Lung (tissue), 12 donors: ENCODE data around the gene TNFRSF21. TPM values are rescaled to one million over a fixed set of nuclear protein-coding genes. Genes with fewer than 3 reads are reported as not detected.

Experiments
- ATAC-seq: fragments of 200-7000 bp; cut with Tn5 transposase; one replicate; pipeline ENCODE4 v1.9.1; 2020; ENCODE audit warnings: moderate number of reproducible peaks; ENCODE audit not compliant: insufficient read depth, low FRiP score
- DNase-seq, 3 donors: peaks; one replicate each; pipeline ENCODE4 v3.0.0-alpha.2; 2013 to 2017
- H3K27ac ChIP-seq, 2 donors: one replicate each; pipeline ENCODE4 v1.5.1; 2013; ENCODE audit warnings: mild to moderate bottlenecking in 2 of 2, moderate library complexity in 2 of 2, control low read depth in 1 of 2, inconsistent platforms in 1 of 2, low read depth in 1 of 2, low read length in 1 of 2
- H3K27me3 ChIP-seq, 3 donors: one replicate each; pipeline ENCODE4 v1.5.1; 2013; ENCODE audit warnings: low read length in 2 of 3; ENCODE audit not compliant: control insufficient read depth in 3 of 3, insufficient read depth in 3 of 3
- H3K36me3 ChIP-seq, 4 donors: one replicate each; pipeline ENCODE4 v1.5.1; 2013; ENCODE audit warnings: low read length in 4 of 4, mild to moderate bottlenecking in 1 of 4, moderate library complexity in 1 of 4; ENCODE audit not compliant: control insufficient read depth in 4 of 4, insufficient read depth in 4 of 4
- H3K4me1 ChIP-seq, 5 donors: one replicate each; pipeline ENCODE4 v1.5.1; 2013; ENCODE audit warnings: low read length in 5 of 5, mild to moderate bottlenecking in 2 of 5, moderate library complexity in 1 of 5; ENCODE audit not compliant: control insufficient read depth in 5 of 5, insufficient read depth in 5 of 5
- H3K4me3 ChIP-seq: one replicate; pipeline ENCODE4 v1.5.1; 2013; ENCODE audit warnings: mild to moderate bottlenecking, control low read depth, moderate library complexity
- H3K9ac ChIP-seq, 2 donors: one replicate each; pipeline ENCODE4 v1.5.1; 2013; ENCODE audit warnings: low read length in 2 of 2, control low read depth in 1 of 2; ENCODE audit not compliant: insufficient read depth in 1 of 2
- H3K9me3 ChIP-seq, 4 donors: one replicate each; pipeline ENCODE4 v1.5.1; 2013; ENCODE audit warnings: low read length in 3 of 4, mild to moderate bottlenecking in 1 of 4, moderate library complexity in 1 of 4; ENCODE audit not compliant: control insufficient read depth in 4 of 4, insufficient read depth in 3 of 4
- CTCF ChIP-seq: IDR thresholded peaks from 2 replicates; pipeline ENCODE4 v1.5.1; 2012; ENCODE audit warnings: mild to moderate bottlenecking; ENCODE audit errors: control extremely low read depth, extremely low read depth
- WGBS, 2 donors: extraction: QIAGEN DNeasy Blood & Tissue Kit; methylation state at CpG; one replicate each; pipeline ENCODE4 v1.1.7; 2013; 5-methylcytosine and 5-hydroxymethylcytosine counted together
- polyA plus RNA-seq, 2 donors: library from polyadenylated mRNA; stranded (reverse); fragments of 200-250 nt; gene quantifications; one replicate each; pipeline ENCODE4 v1.2.1, GENCODE V29; 2013
- total RNA-seq, 2 donors: library from RNA; depleted of rRNA in 1 of 2; stranded (reverse); fragments of >200 nt in 1 of 2; gene quantifications; one replicate each; pipeline ENCODE4 v1.2.1, GENCODE V29; 2014 to 2021
- donor health status: control.
- donor health status: control.
- donor health status: Bipolar disorder and iron deficiency.
- donor health status: healthy.
- donor health status: DM: yes; HTN: yes; CAD: no.

TNFRSF21 gene
- total and polyA plus RNA-seq, 4 donors = 11.1 to 36.6 (median 24.5) TPM

- no peaks in the 10 kb centered on the region for H3K4me1 ChIP-seq
- H3K9ac ChIP-seq = no peak overlapping the region
- DNase-seq (no peak), ATAC-seq (no peak)
- no peak overlapping the region for H3K4me3 ChIP-seq
- no peak overlapping the region for H3K27ac ChIP-seq
- H3K27me3 ChIP-seq = no peaks in the 10 kb centered on the region
- 84 to 96% methylated on average over 1 of the region's 1 CpG for WGBS, 2 donors
- H3K36me3 ChIP-seq = no peaks in the 10 kb centered on the region
- TF ChIP-seq CTCF = no peak
- peaks cover 0 to 1% (median 0%) of the 10 kb centered on the region in 4 donors for H3K9me3 ChIP-seq
Measured at GRCh38 chr6:47323887-47324286, 14.2 kb upstream of the TNFRSF21 start.

DNA sequence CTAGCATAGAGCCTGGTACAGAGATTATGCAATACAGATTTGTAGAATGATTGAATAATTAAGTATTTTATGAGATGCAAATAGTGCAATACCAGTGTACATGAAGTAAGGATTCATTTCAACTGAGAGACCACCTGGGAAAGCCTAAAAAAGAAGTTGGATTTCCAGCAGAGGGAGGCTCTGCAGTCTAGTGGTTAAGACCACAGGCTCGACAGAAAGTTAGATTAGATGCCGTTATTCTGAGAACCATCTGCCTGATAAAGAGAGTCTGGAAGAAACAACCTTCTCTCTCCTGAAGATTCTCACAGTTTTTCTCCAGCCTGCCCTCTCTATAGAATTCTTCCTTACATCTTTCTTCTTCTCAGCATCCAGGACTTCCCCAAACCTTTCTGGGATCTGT, 13.6 kb upstream of the TNFRSF21 start:
- Histone ChIP-seq H3K9ac (no peak overlapping the region), H3K36me3 (no peaks in the 10 kb centered on the region), H3K27ac (no peak overlapping the region), H3K4me1 (no peaks in the 10 kb centered on the region), H3K4me3 (no peak overlapping the region), H3K27me3 (no peaks in the 10 kb centered on the region), H3K9me3 (peaks cover 0 to 1% (median 0%) of the 10 kb centered on the region in 4 donors)
- WGBS, 2 donors = 36 to 69% methylated on average over 2 of the region's 2 CpGs
- ATAC-seq (no peak), DNase-seq (no peak)
- TF ChIP-seq CTCF = no peak

- ATAC-seq (no peak), DNase-seq (no peak)
- 23 to 46% methylated on average over 4 of the region's 4 CpGs for WGBS, 2 donors
- no peak for TF ChIP-seq CTCF
- no peak overlapping the region for H3K9ac ChIP-seq
- no peak overlapping the region for H3K27ac ChIP-seq
- no peaks in the 10 kb centered on the region for H3K27me3 ChIP-seq
- H3K4me1 ChIP-seq = no peaks in the 10 kb centered on the region
- peaks cover 0 to 1% (median 0%) of the 10 kb centered on the region in 4 donors for H3K9me3 ChIP-seq
- no peaks in the 10 kb centered on the region for H3K36me3 ChIP-seq
- no peak overlapping the region for H3K4me3 ChIP-seq
Measured at GRCh38 chr6:47321577-47321976, 11.9 kb upstream of the TNFRSF21 start.

- no peak for TF ChIP-seq CTCF
- no peak for ATAC-seq
- H3K4me1 ChIP-seq = no peaks in the 10 kb centered on the region
- peaks cover 0 to 1% (median 0%) of the 10 kb centered on the region in 4 donors for H3K9me3 ChIP-seq
- WGBS, 2 donors = 75 to 78% methylated on average over 4 of the region's 4 CpGs
- H3K9ac ChIP-seq = no peak overlapping the region
- no peak for DNase-seq
- no peak overlapping the region for H3K4me3 ChIP-seq
- H3K27me3 ChIP-seq = no peaks in the 10 kb centered on the region
- no peak overlapping the region for H3K27ac ChIP-seq
- no peaks in the 10 kb centered on the region for H3K36me3 ChIP-seq
Measured at GRCh38 chr6:47319867-47320266, 10.2 kb upstream of the TNFRSF21 start.
